ENCODE data around the gene ADAMTSL3. TPM values are rescaled to one million over a fixed set of nuclear protein-coding genes. Genes with fewer than 3 reads are reported as not detected.

The ADAMTSL3 gene
- total and polyA plus RNA-seq, 2 of the 4 experiments (the other 2 are of a cell fraction): under 0.01 to 0.02 TPM

DNA sequence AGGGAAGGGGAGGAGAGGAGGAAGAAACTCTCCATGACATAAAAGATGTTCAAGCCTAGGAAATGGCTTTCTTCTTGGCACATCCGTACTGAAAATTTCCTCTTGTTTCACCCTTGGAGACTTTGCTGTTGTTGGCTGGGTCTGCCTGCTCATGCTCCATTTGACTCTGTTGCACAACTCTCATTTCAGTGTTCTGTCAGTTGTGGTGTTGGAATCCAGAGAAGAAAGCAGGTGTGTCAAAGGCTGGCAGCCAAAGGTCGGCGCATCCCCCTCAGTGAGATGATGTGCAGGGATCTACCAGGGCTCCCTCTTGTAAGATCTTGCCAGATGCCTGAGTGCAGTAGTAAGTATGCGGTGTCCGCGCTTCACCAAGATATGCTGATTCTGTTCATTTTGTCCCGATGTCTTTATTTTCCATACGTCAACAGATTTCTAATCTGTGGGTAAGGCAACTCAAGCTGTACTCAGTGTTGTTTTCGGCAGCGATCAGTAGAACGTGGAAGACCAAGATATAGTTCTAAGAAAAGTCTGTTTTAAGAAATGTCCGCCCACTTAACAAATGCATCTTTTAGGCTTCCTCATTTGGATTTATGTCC is 316.5 kb downstream of the ADAMTSL3 start:
- Histone ChIP-seq H3K79me1 (ENCODE audit: low read depth in 1 of 2, low read length in 2 of 2) (no peaks in the 10 kb centered on the region), H2AFZ (replicated peaks; ENCODE audit: low read length, poor library complexity) (no peak overlapping the region), H4K8ac (ENCODE audit: low read depth in 2 of 2, low read length in 2 of 2) (no peak overlapping the region), H3K9me3 (ENCODE audit: control insufficient read depth, insufficient read depth, low read length) (peaks cover 3% of the 10 kb centered on the region; the same call in 1 of the 2 replicates), H3K9ac (ENCODE audit: low read depth, low read length) (no peak overlapping the region), H3K27me3 (ENCODE audit: control insufficient read depth, insufficient read depth, low read length) (no peaks in the 10 kb centered on the region), H3K4me2 (ENCODE audit: low read depth, low read length) (no peak overlapping the region), H2AK5ac (ENCODE audit: low read depth, low read length) (no peak overlapping the region), H3K23ac (ENCODE audit: low read depth, low read length) (no peak overlapping the region), H3K27ac (ENCODE audit: insufficient read depth, low read length) (no peak overlapping the region), H3K36me3 (ENCODE audit: control insufficient read depth, insufficient read depth, low read length) (no peaks in the 10 kb centered on the region), H3K4me3 (ENCODE audit: insufficient read depth, low read depth, low read length) (no peak overlapping the region), H3K9me1 (ENCODE audit: insufficient read depth, low read length) (no peaks in the 10 kb centered on the region), H3K18ac (ENCODE audit: low read depth, low read length) (no peak overlapping the region), H3K4ac (ENCODE audit: low read depth, low read length) (no peak overlapping the region), H2BK120ac (ENCODE audit: low read depth, low read length) (no peak overlapping the region), H3K14ac (replicated peaks; ENCODE audit: low read depth, low read length) (no peak overlapping the region), H3K56ac (ENCODE audit: extremely low read depth, insufficient read depth, low read length) (no peak overlapping the region), H3K4me1 (ENCODE audit: control insufficient read depth, insufficient read depth, low read length) (no peaks in the 10 kb centered on the region), H2AK9ac (replicated peaks; ENCODE audit: low read depth, low read length, poor library complexity) (no peak overlapping the region), H2BK15ac (ENCODE audit: low read depth, low read length) (no peak overlapping the region), H4K5ac (ENCODE audit: low read depth, low read length) (no peak overlapping the region), H2BK5ac (ENCODE audit: low read depth, low read length, poor library complexity, severe bottlenecking) (no peak overlapping the region), H4K20me1 (ENCODE audit: insufficient read depth, low read length) (no peaks in the 10 kb centered on the region), H2BK20ac (ENCODE audit: low read depth, low read length) (no peak overlapping the region), H4K91ac (ENCODE audit: insufficient read depth, low read depth, low read length) (no peak overlapping the region)
- POLR2A ChIA-PET (ENCODE audit: unreplicated experiment): no interaction called here
- TF ChIP-seq POLR2A (IDR thresholded peaks at IDR 0.05; ENCODE audit: low read depth, low read length) (no peak), RAD21 (IDR thresholded peaks at IDR 0.05; ENCODE audit: low read length) (no peak), NFE2L2 (IDR thresholded peaks at IDR 0.05; ENCODE audit: low read depth, low read length) (no peak), MXI1 (IDR thresholded peaks at IDR 0.05; ENCODE audit: borderline replicate concordance, low read depth, low read length) (no peak), BHLHE40 (IDR thresholded peaks at IDR 0.05; ENCODE audit: low read depth, low read length) (no peak), SMC3 (IDR thresholded peaks at IDR 0.05; ENCODE audit: low read depth, low read length) (no peak), MAFK (IDR thresholded peaks at IDR 0.05; ENCODE audit: low read depth, low read length) (no peak), RFX5 (IDR thresholded peaks at IDR 0.05; ENCODE audit: low read depth, low read length) (no peak), FOS (IDR thresholded peaks at IDR 0.05; ENCODE audit: low read depth, low read length) (no peak), RCOR1 (IDR thresholded peaks at IDR 0.05; ENCODE audit: insufficient replicate concordance, low read length) (no peak)
- intact Hi-C loops (cut with micrococcal nuclease): no loop called here
- dilution Hi-C loops (cut with HindIII; ENCODE audit: low sequenced_read_pairs, unreplicated experiment): no loop called here
- CTCF ChIA-PET: no interaction called here
- DNase-seq: no peak
- no TSS peak for BruUV-seq (replicated peaks)
- ATAC-seq (ENCODE audit: low read depth): no peak
- whole genome bisulfite sequencing, 2 experiments (ENCODE audit: extremely low coverage in 2 of 2, insufficient read length in 1 of 2): 98% methylated on average over 5 of the region's 12 CpGs; no CpG with 5 or more reads in 1 of the 2 experiments
- in situ Hi-C loops (cut with MboI; ENCODE audit: low sequenced_read_pairs): no loop called here
